PFSK-1 (cell line): ENCODE data around the gene EMSY.

ENCODE experiments used
- POLR2AphosphoS5 ChIP-seq: IDR thresholded peaks from 2 replicates; pipeline ENCODE4 v1.6.1; 2012; ENCODE audit warnings: low read depth, mild to moderate bottlenecking, control low read depth, low read length, moderate library complexity
- TF ChIP-seq, protein P1 (sequence below), 2 experiments: IDR thresholded peaks; 2 replicates each; pipeline versions ENCODE4 v1.6.1 to v1.8.0; 2011 to 2012; ENCODE audit warnings: low read depth in 2 of 2, low read length in 2 of 2, control low read depth in 1 of 2, inconsistent platforms in 1 of 2, mild to moderate bottlenecking in 1 of 2, moderate library complexity in 1 of 2; ENCODE audit not compliant: insufficient read depth in 1 of 2

DNA sequence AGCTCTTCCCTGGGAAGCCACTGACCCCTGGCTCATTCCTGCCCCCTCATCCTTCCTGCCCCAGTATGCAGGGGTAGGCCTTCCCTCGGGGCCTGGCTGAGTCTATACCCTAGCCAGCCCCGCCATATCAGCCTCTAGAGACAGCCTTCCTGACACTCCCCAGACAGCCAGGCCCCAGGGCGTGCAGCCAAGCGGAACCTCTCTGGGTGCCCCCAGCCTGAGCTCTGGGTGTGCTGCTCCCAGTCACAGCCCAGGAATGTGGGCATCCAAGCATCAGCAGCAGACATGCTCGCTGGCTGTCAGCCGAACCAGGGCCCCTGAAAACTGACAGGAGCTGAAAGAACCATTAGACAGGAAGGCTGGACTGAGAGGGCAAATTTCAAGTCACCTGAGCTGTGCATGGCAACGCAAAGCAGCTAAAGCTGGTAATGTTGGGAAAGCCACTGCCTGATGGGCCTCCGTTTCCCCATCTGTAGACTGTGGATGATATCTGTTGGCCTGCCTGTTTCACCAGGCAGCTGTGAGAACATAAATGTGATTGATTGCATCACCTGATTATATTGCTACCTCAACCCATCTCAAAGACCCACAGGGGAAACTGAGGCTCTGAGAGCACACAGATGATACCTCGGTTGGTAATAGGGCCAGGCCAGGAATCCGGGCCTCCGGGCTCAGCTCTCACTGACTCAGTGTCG lies 132.6 kb downstream of the EMSY start:
- no peak for TF ChIP-seq POLR2AphosphoS5
- TF ChIP-seq, protein P1, sequence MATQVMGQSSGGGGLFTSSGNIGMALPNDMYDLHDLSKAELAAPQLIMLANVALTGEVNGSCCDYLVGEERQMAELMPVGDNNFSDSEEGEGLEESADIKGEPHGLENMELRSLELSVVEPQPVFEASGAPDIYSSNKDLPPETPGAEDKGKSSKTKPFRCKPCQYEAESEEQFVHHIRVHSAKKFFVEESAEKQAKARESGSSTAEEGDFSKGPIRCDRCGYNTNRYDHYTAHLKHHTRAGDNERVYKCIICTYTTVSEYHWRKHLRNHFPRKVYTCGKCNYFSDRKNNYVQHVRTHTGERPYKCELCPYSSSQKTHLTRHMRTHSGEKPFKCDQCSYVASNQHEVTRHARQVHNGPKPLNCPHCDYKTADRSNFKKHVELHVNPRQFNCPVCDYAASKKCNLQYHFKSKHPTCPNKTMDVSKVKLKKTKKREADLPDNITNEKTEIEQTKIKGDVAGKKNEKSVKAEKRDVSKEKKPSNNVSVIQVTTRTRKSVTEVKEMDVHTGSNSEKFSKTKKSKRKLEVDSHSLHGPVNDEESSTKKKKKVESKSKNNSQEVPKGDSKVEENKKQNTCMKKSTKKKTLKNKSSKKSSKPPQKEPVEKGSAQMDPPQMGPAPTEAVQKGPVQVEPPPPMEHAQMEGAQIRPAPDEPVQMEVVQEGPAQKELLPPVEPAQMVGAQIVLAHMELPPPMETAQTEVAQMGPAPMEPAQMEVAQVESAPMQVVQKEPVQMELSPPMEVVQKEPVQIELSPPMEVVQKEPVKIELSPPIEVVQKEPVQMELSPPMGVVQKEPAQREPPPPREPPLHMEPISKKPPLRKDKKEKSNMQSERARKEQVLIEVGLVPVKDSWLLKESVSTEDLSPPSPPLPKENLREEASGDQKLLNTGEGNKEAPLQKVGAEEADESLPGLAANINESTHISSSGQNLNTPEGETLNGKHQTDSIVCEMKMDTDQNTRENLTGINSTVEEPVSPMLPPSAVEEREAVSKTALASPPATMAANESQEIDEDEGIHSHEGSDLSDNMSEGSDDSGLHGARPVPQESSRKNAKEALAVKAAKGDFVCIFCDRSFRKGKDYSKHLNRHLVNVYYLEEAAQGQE (IDR thresholded peaks at IDR 0.05; ENCODE audit: insufficient read depth in 1 of 2, low read depth in 2 of 2, low read length in 2 of 2), result no peak
